HepG2 (cell line): ENCODE measurements around the gene TJAP1. TPM values are rescaled to one million over a fixed set of nuclear protein-coding genes. Genes with fewer than 3 reads are reported as not detected.

Experiments
- ARID5B ChIP-seq: IDR thresholded peaks from 2 replicates; pipeline ENCODE4 v1.4.0; 2020; ENCODE audit warnings: mild to moderate bottlenecking, missing genetic modification reagents
- ASH2L ChIP-seq: fragments of 300-600, 200-600 bp; sonication (generic); IDR thresholded peaks from 2 replicates; pipeline ENCODE4 v1.7.0; 2017; ENCODE audit warnings: low read depth, mild to moderate bottlenecking, moderate library complexity, mixed read lengths, low read length; ENCODE audit not compliant: insufficient read length
- ATF7-NPFF ChIP-seq: sonication (generic); formaldehyde crosslinking; IDR thresholded peaks from 2 replicates; pipeline ENCODE4 v1.8.1; 2023; ENCODE audit warnings: mild to moderate bottlenecking, low read depth, missing genetic modification reagents, moderate library complexity
- BCL6 ChIP-seq: IDR thresholded peaks from 2 replicates; pipeline ENCODE4 v1.6.1; 2016; ENCODE audit warnings: missing genetic modification reagents, missing compliant biosample characterization
- GFI1 ChIP-seq: sonication (generic); formaldehyde crosslinking; IDR thresholded peaks from 2 replicates; pipeline ENCODE4 v1.5.0; 2020; ENCODE audit warnings: missing genetic modification reagents, mild to moderate bottlenecking, borderline replicate concordance
- MATR3 ChIP-seq: sonication (generic); formaldehyde crosslinking; IDR thresholded peaks from 2 replicates; pipeline ENCODE4 v1.4.0; 2020; ENCODE audit warnings: missing genetic modification reagents
- NONO ChIP-seq, 2 experiments: fragments of 450-650 bp in 1 of 2; sonication (generic) in 1 of 2; formaldehyde crosslinking in 1 of 2; IDR thresholded peaks in 1 of 2; conservative IDR thresholded peaks in 1 of 2; 2 replicates each; pipeline versions ENCODE4 v1.6.1 to v1.8.0; 2017 to 2022; ENCODE audit warnings: mild to moderate bottlenecking in 1 of 2, missing genetic modification reagents in 1 of 2, moderate library complexity in 1 of 2
- POLR2AphosphoS2 ChIP-seq: IDR thresholded peaks from 2 replicates; pipeline ENCODE4 v1.6.1; 2011; ENCODE audit warnings: low read depth, low read length, improper control_type of control experiment
- POLR2G ChIP-seq: fragments of 200-400 bp; formaldehyde crosslinking; IDR thresholded peaks from 2 replicates; pipeline ENCODE4 v1.6.1; 2018; ENCODE audit warnings: mild to moderate bottlenecking, low read depth, low read length, moderate library complexity
- SRY ChIP-seq: sonication (generic); formaldehyde crosslinking; IDR thresholded peaks from 2 replicates; pipeline ENCODE4 v1.8.0; 2022; ENCODE audit warnings: mild to moderate bottlenecking, missing genetic modification reagents
- TMF1 ChIP-seq: sonication (generic); formaldehyde crosslinking; IDR thresholded peaks from 2 replicates; pipeline ENCODE4 v1.8.1; 2022; ENCODE audit warnings: low read depth, missing genetic modification reagents
- ZC3H4 ChIP-seq: sonication (generic); formaldehyde crosslinking; IDR thresholded peaks from 2 replicates; pipeline ENCODE4 v1.4.0; 2020; ENCODE audit warnings: missing genetic modification reagents, borderline replicate concordance
- ZFP91 ChIP-seq: sonication (generic); formaldehyde crosslinking; IDR thresholded peaks from 2 replicates; pipeline ENCODE4 v1.9.0; 2022; ENCODE audit warnings: missing genetic modification reagents, mild to moderate bottlenecking, borderline replicate concordance
- ZNF225 ChIP-seq: sonication (generic); formaldehyde crosslinking; IDR thresholded peaks from 2 replicates; pipeline ENCODE4 v1.4.0; 2020; ENCODE audit warnings: mild to moderate bottlenecking, missing genetic modification reagents
- ZNF329 ChIP-seq: sonication (generic); formaldehyde crosslinking; IDR thresholded peaks from 2 replicates; pipeline ENCODE4 v1.9.0; 2021; ENCODE audit warnings: low read depth, mild to moderate bottlenecking, missing genetic modification reagents
- ZNF33B ChIP-seq: sonication (generic); formaldehyde crosslinking; IDR thresholded peaks from 2 replicates; pipeline ENCODE4 v1.5.1; 2020; ENCODE audit warnings: mild to moderate bottlenecking, missing genetic modification reagents
- polyA plus RNA-seq, 8 experiments: library from polyadenylated mRNA; depleted of rRNA in 3 of 8; stranded (reverse) in 7 of 8; unstranded in 1 of 8; fragments of >200 nt; fragmentation: Illumina TruSeq in 4 of 8; extraction: Trizol in 4 of 8; gene quantifications; 2 replicates each; pipeline versions ENCODE4 v1.2.1 to v1.2.3, GENCODE V29; 2011 to 2016; ENCODE audit warnings: low read depth in 4 of 8, missing spikeins in 1 of 8, mixed read lengths in 1 of 8; ENCODE audit not compliant: insufficient read depth in 1 of 8
- total RNA-seq, 5 experiments: library from RNA; depleted of rRNA; stranded (reverse); fragments of >200 nt; fragmentation: Illumina TruSeq; extraction: Trizol; gene quantifications; 2 replicates each; pipeline ENCODE4 v1.2.3, GENCODE V29; 2016; ENCODE audit warnings: low read depth in 1 of 5
- TF ChIP-seq, protein P1 (sequence below): sonication (generic); formaldehyde crosslinking; IDR thresholded peaks from 2 replicates; pipeline ENCODE4 v1.4.0; 2020; ENCODE audit warnings: missing genetic modification reagents
- TF ChIP-seq, protein P2 (sequence below): sonication (generic); formaldehyde crosslinking; IDR thresholded peaks from 2 replicates; pipeline ENCODE4 v1.4.0; 2020; ENCODE audit warnings: missing genetic modification reagents, mild to moderate bottlenecking, borderline replicate concordance

The TJAP1 gene
- total and polyA plus RNA-seq, 2 of the 13 experiments (the other 11 are each of a cell fraction or from before 2014, with no cell fraction given), result 15.7 to 41.6 TPM

DNA sequence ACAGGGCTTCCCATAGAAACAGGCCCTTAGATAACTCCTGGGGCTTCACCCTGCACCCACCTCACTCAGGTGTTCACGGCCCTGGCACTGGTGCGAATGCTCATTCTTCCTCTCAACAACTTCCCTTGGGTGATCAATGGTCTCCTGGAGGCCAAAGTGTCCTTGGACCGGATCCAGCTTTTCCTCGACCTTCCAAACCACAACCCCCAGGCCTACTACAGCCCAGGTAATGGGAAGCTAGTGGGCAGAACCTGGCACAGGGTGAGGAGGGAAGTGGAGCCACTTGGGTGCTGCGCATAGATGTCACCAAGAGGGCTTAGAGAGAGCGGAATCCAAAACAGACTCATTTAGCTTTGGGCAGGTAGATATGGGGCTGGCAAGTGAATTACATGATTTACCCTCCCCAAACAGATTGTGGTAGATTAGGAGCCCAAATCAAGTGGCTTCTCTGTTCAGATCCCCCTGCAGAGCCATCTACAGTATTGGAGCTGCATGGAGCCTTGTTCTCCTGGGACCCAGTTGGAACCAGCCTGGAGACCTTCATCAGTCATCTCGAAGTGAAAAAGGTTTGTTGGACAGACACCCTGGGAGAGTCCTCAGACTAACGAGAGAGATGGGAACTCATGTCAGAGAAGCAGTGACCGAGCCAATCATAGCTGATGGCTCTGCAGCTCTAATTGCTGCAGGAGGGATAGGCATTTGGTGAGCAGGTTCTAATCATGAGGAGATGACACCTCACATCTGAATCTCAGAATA lies 41.5 kb upstream of the TJAP1 start (continued):
- TF ChIP-seq ZNF225 (CRISPR knock-in tag) (no peak), TMF1 (CRISPR knock-in tag) (no peak), ARID5B (CRISPR knock-in tag) (no peak), GFI1 (CRISPR knock-in tag) (0 out of 2 replicates have a peak, but pooled peaks have one; percentile 34), ASH2L (no peak), ZNF33B (CRISPR knock-in tag) (0 out of 2 replicates have a peak, but pooled peaks have one; percentile 27), ZNF329 (no peak), SRY (CRISPR knock-in tag) (no peak), POLR2G (peak; percentile 22; the same call in 1 of the 2 replicates), BCL6 (CRISPR knock-in tag) (peak; percentile 50; the same call in 1 of the 2 replicates), ATF7-NPFF (CRISPR knock-in tag) (no peak), NONO (IDR thresholded peaks at IDR 0.05) (no peak), NONO (CRISPR knock-in tag; conservative IDR thresholded peaks at IDR 0.05) (no peak), ZFP91 (CRISPR knock-in tag) (peak; percentile 41; the same call in 1 of the 2 replicates), MATR3 (no peak), POLR2AphosphoS2 (no peak), ZC3H4 (no peak)
- TF ChIP-seq, protein P1, sequence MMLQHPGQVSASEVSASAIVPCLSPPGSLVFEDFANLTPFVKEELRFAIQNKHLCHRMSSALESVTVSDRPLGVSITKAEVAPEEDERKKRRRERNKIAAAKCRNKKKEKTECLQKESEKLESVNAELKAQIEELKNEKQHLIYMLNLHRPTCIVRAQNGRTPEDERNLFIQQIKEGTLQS (CRISPR knock-in tag), result no peak
- TF ChIP-seq, protein P2, sequence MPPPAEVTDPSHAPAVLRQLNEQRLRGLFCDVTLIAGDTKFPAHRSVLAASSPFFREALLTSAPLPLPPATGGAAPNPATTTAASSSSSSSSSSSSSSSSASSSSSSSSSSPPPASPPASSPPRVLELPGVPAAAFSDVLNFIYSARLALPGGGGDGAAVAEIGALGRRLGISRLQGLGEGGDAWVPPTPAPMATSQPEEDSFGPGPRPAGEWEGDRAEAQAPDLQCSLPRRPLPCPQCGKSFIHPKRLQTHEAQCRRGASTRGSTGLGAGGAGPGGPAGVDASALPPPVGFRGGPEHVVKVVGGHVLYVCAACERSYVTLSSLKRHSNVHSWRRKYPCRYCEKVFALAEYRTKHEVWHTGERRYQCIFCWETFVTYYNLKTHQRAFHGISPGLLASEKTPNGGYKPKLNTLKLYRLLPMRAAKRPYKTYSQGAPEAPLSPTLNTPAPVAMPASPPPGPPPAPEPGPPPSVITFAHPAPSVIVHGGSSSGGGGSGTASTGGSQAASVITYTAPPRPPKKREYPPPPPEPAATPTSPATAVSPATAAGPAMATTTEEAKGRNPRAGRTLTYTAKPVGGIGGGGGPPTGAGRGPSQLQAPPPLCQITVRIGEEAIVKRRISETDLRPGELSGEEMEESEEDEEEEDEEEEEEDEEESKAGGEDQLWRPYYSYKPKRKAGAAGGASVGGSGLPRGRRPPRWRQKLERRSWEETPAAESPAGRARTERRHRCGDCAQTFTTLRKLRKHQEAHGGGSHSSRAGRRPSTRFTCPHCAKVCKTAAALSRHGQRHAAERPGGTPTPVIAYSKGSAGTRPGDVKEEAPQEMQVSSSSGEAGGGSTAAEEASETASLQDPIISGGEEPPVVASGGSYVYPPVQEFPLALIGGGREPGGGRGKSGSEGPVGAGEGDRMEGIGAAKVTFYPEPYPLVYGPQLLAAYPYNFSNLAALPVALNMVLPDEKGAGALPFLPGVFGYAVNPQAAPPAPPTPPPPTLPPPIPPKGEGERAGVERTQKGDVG, result no peak
